Measurements from ENCODE around the gene OR10K1.

The OR10K1 gene, protein sequence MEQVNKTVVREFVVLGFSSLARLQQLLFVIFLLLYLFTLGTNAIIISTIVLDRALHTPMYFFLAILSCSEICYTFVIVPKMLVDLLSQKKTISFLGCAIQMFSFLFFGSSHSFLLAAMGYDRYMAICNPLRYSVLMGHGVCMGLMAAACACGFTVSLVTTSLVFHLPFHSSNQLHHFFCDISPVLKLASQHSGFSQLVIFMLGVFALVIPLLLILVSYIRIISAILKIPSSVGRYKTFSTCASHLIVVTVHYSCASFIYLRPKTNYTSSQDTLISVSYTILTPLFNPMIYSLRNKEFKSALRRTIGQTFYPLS

DNA sequence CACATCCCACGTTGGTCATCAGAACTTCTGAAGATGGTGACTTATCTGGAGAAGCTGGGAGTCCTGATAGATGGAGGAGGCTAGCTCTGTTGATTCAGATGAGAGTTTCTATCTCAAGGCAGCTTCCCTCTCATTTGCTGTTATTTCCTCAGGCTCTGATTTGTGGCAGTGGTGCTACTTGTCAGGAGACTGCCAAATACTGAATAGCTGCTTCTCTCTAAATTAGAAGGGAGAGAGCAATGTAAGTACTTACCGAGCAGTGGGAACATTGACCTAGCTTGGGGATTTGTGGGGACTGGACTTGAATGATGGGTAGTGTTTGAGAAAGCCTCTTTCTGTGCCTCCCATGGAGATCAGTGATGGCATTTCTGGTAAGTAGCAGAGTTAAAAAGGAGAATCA lies at the start of gene OR10K1:
TSS of gene OR10K1 (plus strand) at position 301 of the 400 bp plus-strand sequence. CDS start 3,728 bp downstream, outside the sequence.
- ATAC-seq (ENCODE audit: low read depth) (no peak), DNase-seq (ENCODE audit: low spot score) (no peak)
- Histone ChIP-seq H3K27ac (ENCODE audit: poor library complexity, severe bottlenecking) (no peak within 1 kb of the TSS), H3K4me3 (ENCODE audit: severe bottlenecking) (no peak within 1 kb of the TSS), H3K4me1 (ENCODE audit: insufficient read depth, poor library complexity, severe bottlenecking) (no peaks in the 10 kb centered on the region), H3K27me3 (ENCODE audit: insufficient read depth, poor library complexity, severe bottlenecking) (no peaks in the 10 kb centered on the region), H3K9me3 (ENCODE audit: severe bottlenecking) (no peaks in the 10 kb centered on the region), H3K36me3 (ENCODE audit: low read depth) (no peaks in the 10 kb centered on the region)
- TF ChIP-seq, protein P1, sequence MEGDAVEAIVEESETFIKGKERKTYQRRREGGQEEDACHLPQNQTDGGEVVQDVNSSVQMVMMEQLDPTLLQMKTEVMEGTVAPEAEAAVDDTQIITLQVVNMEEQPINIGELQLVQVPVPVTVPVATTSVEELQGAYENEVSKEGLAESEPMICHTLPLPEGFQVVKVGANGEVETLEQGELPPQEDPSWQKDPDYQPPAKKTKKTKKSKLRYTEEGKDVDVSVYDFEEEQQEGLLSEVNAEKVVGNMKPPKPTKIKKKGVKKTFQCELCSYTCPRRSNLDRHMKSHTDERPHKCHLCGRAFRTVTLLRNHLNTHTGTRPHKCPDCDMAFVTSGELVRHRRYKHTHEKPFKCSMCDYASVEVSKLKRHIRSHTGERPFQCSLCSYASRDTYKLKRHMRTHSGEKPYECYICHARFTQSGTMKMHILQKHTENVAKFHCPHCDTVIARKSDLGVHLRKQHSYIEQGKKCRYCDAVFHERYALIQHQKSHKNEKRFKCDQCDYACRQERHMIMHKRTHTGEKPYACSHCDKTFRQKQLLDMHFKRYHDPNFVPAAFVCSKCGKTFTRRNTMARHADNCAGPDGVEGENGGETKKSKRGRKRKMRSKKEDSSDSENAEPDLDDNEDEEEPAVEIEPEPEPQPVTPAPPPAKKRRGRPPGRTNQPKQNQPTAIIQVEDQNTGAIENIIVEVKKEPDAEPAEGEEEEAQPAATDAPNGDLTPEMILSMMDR (IDR thresholded peaks at IDR 0.05; ENCODE audit: poor library complexity, severe bottlenecking) = no peak

DNA sequence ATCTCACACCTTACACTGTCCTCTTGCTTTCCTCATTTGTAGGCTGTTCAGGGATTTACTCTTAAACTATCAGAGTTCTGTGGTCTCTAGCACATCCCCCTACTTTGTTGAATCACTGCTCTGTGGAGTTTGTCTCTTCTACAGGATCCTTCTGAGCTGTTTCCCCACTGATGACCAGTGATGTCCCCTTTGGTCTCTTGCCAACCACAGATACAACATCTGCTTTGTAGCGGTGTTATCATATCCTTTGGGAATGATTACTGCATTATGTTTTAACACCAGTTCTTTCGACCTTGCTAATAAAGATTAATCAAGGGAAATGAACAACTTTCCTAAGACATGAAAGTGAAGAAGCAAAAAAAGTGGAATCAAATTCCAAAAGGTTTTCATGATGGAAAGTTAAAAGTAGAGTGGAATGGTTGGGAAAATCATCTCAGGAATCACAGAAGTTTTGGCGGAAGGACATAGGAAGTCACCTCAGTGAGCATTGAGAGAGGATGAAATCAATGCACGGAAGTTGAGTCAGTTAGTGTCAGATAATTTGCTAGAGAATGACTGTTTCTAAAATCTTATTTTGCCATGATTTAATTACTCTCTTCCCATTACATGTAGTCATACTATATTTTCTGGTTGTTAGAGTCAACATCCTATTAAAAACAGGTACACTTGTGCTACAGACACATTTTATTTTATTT lies 46.8 kb upstream of the OR10K1 start:
- Histone ChIP-seq H3K9me3 (ENCODE audit: severe bottlenecking) (no peaks in the 10 kb centered on the region), H3K4me3 (ENCODE audit: severe bottlenecking) (no peak overlapping the region), H3K36me3 (ENCODE audit: low read depth) (no peaks in the 10 kb centered on the region), H3K27me3 (ENCODE audit: insufficient read depth, poor library complexity, severe bottlenecking) (peaks cover 3% of the 10 kb centered on the region), H3K27ac (ENCODE audit: poor library complexity, severe bottlenecking) (no peak overlapping the region), H3K4me1 (ENCODE audit: insufficient read depth, poor library complexity, severe bottlenecking) (no peaks in the 10 kb centered on the region)
- no peak for ATAC-seq (ENCODE audit: low read depth)
- TF ChIP-seq, protein P1 (IDR thresholded peaks at IDR 0.05; ENCODE audit: poor library complexity, severe bottlenecking) = no peak
- no peak for DNase-seq (ENCODE audit: low spot score)

DNA sequence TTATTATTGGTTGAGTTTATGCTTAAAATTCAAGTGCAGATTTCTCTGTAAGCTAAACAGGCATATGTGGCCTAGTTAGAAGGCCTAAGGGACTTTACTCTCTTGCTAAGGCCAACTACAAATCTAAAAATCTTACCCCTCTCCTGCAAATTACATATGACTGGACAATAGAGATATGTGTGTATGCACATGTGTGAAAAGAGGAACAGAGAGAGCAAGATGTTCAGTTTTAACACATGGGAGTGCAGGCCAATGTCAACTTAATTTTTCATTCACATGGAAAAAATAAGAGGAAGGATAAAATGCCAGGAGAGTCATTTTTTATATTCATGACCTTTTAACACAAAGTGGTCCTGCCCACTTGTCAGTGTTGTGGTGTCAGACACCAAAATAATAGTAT lies 44.0 kb upstream of the OR10K1 start:
- no peak for DNase-seq (ENCODE audit: low spot score)
- no peaks in the 10 kb centered on the region for H3K36me3 ChIP-seq (ENCODE audit: low read depth)
- peaks cover 3% of the 10 kb centered on the region for H3K27me3 ChIP-seq (ENCODE audit: insufficient read depth, poor library complexity, severe bottlenecking)
- H3K27ac ChIP-seq (ENCODE audit: poor library complexity, severe bottlenecking) = no peak overlapping the region
- no peak for ATAC-seq (ENCODE audit: low read depth)
- H3K4me1 ChIP-seq (ENCODE audit: insufficient read depth, poor library complexity, severe bottlenecking) = no peaks in the 10 kb centered on the region
- H3K9me3 ChIP-seq (ENCODE audit: severe bottlenecking) = no peaks in the 10 kb centered on the region
- TF ChIP-seq, protein P1 (IDR thresholded peaks at IDR 0.05; ENCODE audit: poor library complexity, severe bottlenecking) = no peak
- no peak overlapping the region for H3K4me3 ChIP-seq (ENCODE audit: severe bottlenecking)

DNA sequence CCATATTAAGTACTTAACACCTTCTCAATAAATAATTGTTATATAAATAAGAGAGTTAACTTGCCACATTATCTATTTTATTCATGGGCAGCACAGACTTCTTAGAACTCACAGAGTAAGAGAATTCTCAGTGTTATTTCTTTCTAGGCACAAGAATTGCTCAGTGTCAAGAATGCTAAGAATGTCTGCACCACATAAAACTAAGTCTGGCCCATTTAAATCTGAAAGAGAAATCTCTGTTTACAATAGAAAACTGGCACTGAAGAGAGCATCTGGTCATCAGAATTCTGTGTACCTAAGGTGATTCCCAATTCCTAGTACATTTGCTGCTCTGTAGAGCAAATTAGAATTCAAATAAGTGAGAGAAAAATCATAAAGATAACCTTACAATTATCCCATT lies 39.4 kb upstream of the OR10K1 start:
- TF ChIP-seq, protein P1 (IDR thresholded peaks at IDR 0.05; ENCODE audit: poor library complexity, severe bottlenecking) = no peak
- DNase-seq (ENCODE audit: low spot score) (no peak), ATAC-seq (ENCODE audit: low read depth) (no peak)
- H3K27me3 ChIP-seq (ENCODE audit: insufficient read depth, poor library complexity, severe bottlenecking) = peaks cover 6% of the 10 kb centered on the region
- H3K4me3 ChIP-seq (ENCODE audit: severe bottlenecking) = no peak overlapping the region
- H3K27ac ChIP-seq (ENCODE audit: poor library complexity, severe bottlenecking) = no peak overlapping the region
- no peaks in the 10 kb centered on the region for H3K4me1 ChIP-seq (ENCODE audit: insufficient read depth, poor library complexity, severe bottlenecking)
- no peaks in the 10 kb centered on the region for H3K36me3 ChIP-seq (ENCODE audit: low read depth)
- no peaks in the 10 kb centered on the region for H3K9me3 ChIP-seq (ENCODE audit: severe bottlenecking)

DNA sequence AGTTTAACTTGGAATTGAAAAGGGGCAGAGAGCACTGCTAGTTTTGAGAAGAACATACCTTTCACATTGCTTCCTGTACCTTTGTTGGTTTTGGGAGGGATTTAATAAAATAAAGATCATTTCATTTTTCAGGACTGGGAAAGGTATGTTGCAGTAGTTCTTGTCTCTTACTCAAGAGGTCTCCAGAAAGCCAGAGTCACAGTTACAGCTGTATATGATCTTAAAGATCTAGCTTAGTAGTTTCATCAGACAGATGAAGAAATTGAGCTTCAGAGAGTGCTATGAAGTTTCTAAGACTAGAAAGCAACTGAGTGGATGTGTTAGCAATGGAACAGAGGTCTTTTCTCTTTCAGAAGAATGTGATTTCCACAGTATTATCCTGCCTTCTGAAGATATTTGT lies 36.6 kb upstream of the OR10K1 start:
- Histone ChIP-seq H3K27ac (ENCODE audit: poor library complexity, severe bottlenecking) (no peak overlapping the region), H3K27me3 (ENCODE audit: insufficient read depth, poor library complexity, severe bottlenecking) (peaks cover 6% of the 10 kb centered on the region), H3K9me3 (ENCODE audit: severe bottlenecking) (no peaks in the 10 kb centered on the region), H3K4me1 (ENCODE audit: insufficient read depth, poor library complexity, severe bottlenecking) (no peaks in the 10 kb centered on the region), H3K36me3 (ENCODE audit: low read depth) (no peaks in the 10 kb centered on the region), H3K4me3 (ENCODE audit: severe bottlenecking) (no peak overlapping the region)
- ATAC-seq (ENCODE audit: low read depth) (no peak), DNase-seq (ENCODE audit: low spot score) (no peak)
- TF ChIP-seq, protein P1 (IDR thresholded peaks at IDR 0.05; ENCODE audit: poor library complexity, severe bottlenecking) = no peak
